Measurements from ENCODE around the gene VAPA. TPM values are rescaled to one million over a fixed set of nuclear protein-coding genes. Genes with fewer than 3 reads are reported as not detected.
"Not testable (repeated sequence)": the region's sequence is repeated elsewhere in the genome, so short reads cannot be mapped to it uniquely, and the experiment has no call there.

Gene VAPA
- total RNA-seq, 1 donor, result 288 TPM

- TF ChIP-seq CTCF (IDR thresholded peaks at IDR 0.05; ENCODE audit: insufficient read depth, low read depth, low read length), result no peak
- DNase-seq (ENCODE audit: low read depth), result no peak
These were observed 28.4 kb upstream of the VAPA start, which contains the start of gene TXNDC2 for GRCh38 chr18:9885170-9886004. Gene TXNDC2, plus strand, starts transcription at chr18:9885973. Its CDS starts 708 bp downstream, at chr18:9886681.

GRCh38 chr18:9886005-9886348 is 27.8 kb upstream of the VAPA start:
- no peak for TF ChIP-seq CTCF (IDR thresholded peaks at IDR 0.05; ENCODE audit: insufficient read depth, low read depth, low read length)
- no peak overlapping the region for H3K4me3 ChIP-seq (ENCODE audit: low read depth, low read length)
- DNase-seq (ENCODE audit: low read depth), result no peak

More at GRCh38 chr18:9885170-9886004, 28.4 kb upstream of the VAPA start, which contains the start of gene TXNDC2:
- H3K4me3 ChIP-seq (ENCODE audit: low read depth, low read length), result no peak within 1 kb of the TSS

GRCh38 chr18:9887992-9888391 is 25.8 kb upstream of the VAPA start:
- no peak for TF ChIP-seq CTCF (IDR thresholded peaks at IDR 0.05; ENCODE audit: insufficient read depth, low read depth, low read length)
- no peak overlapping the region for H3K4me3 ChIP-seq (ENCODE audit: low read depth, low read length)
- no peak for DNase-seq (ENCODE audit: low read depth)

GRCh38 chr18:9890196-9890595 is 23.6 kb upstream of the VAPA start:
- no peak for DNase-seq (ENCODE audit: low read depth)
- H3K4me3 ChIP-seq (ENCODE audit: low read depth, low read length), result no peak overlapping the region
- TF ChIP-seq CTCF (IDR thresholded peaks at IDR 0.05; ENCODE audit: insufficient read depth, low read depth, low read length), result no peak

GRCh38 chr18:9890957-9891356 is 22.9 kb upstream of the VAPA start:
- TF ChIP-seq CTCF (IDR thresholded peaks at IDR 0.05; ENCODE audit: insufficient read depth, low read depth, low read length), result no peak
- no peak overlapping the region for H3K4me3 ChIP-seq (ENCODE audit: low read depth, low read length)
- no peak for DNase-seq (ENCODE audit: low read depth)

GRCh38 chr18:9891515-9891914 is 22.3 kb upstream of the VAPA start:
- not testable (repeated sequence) for H3K4me3 ChIP-seq (ENCODE audit: low read depth, low read length); DNase-seq (ENCODE audit: low read depth)

- DNase-seq (ENCODE audit: low read depth), result no peak
- no peak for TF ChIP-seq CTCF (IDR thresholded peaks at IDR 0.05; ENCODE audit: insufficient read depth, low read depth, low read length)
- H3K4me3 ChIP-seq (ENCODE audit: low read depth, low read length), result no peak overlapping the region
These were observed 19.3 kb upstream of the VAPA start for GRCh38 chr18:9894454-9895068.
